Transverse colon (tissue), 4 donors: ENCODE data around the gene KRT5. TPM values are rescaled to one million over a fixed set of nuclear protein-coding genes. Genes with fewer than 3 reads are reported as not detected.

ENCODE experiments used
- DNase-seq: peaks from one replicate; pipeline ENCODE4 v3.0.0-alpha.2; 2019
- H3K27ac ChIP-seq, 4 donors: fragments of 200-600 bp; sonication (generic); 2 replicates each; pipeline ENCODE4 v1.5.1; 2016 to 2018; ENCODE audit warnings: inconsistent platforms in 4 of 4
- H3K27me3 ChIP-seq: fragments of 200-600 bp; sonication (generic); 2 replicates; pipeline ENCODE4 v1.5.1; 2017; ENCODE audit warnings: inconsistent platforms
- H3K36me3 ChIP-seq, 4 donors: fragments of 200-600 bp; sonication (generic); 2 replicates each; pipeline ENCODE4 v1.5.1; 2017 to 2019; ENCODE audit warnings: inconsistent platforms in 4 of 4
- H3K4me1 ChIP-seq, 4 donors: fragments of 200-600 bp; sonication (generic); 2 replicates each; pipeline ENCODE4 v1.5.1; 2017 to 2020; ENCODE audit warnings: inconsistent platforms in 4 of 4
- H3K4me3 ChIP-seq, 4 donors: fragments of 200-600 bp; sonication (generic); 1 replicate in 1 of 4; 2 replicates in 3 of 4; pipeline versions ENCODE4 v1.5.1 to v1.6.1; 2017 to 2019; ENCODE audit warnings: inconsistent platforms in 4 of 4
- H3K9me3 ChIP-seq, 2 donors: fragments of 200-600 bp; sonication (generic); 2 replicates each; pipeline ENCODE4 v1.5.1; 2017 to 2019; ENCODE audit warnings: inconsistent platforms in 2 of 2
- CTCF ChIP-seq, 5 experiments: fragments of 200-600 bp in 3 of 5; fragments of 450-650 bp in 2 of 5; sonication (generic) in 3 of 5; IDR thresholded peaks; 1 replicate in 2 of 5; 2 replicates in 3 of 5; pipeline ENCODE4 v1.5.1; 2016 to 2017; ENCODE audit warnings: antibody characterized with exemption in 5 of 5, inconsistent platforms in 3 of 5, mild to moderate bottlenecking in 2 of 5, moderate library complexity in 1 of 5
- EP300 ChIP-seq: sonication (generic); formaldehyde crosslinking; IDR thresholded peaks from one replicate; pipeline ENCODE4 v1.6.1; 2017; ENCODE audit warnings: antibody characterized with exemption, low read depth
- POLR2A ChIP-seq: fragments of 450-650 bp; IDR thresholded peaks from one replicate; pipeline ENCODE4 v1.6.1; 2016; ENCODE audit warnings: antibody characterized with exemption, mild to moderate bottlenecking, moderate library complexity
- POLR2AphosphoS5 ChIP-seq, 3 donors: sonication (generic); formaldehyde crosslinking; IDR thresholded peaks; one replicate each; pipeline ENCODE4 v1.6.1; 2016; ENCODE audit warnings: antibody characterized with exemption in 3 of 3
- WGBS, 2 donors: methylation state at CpG; one replicate each; pipeline ENCODE4 v1.1.5; 2018; ENCODE audit warnings: low coverage in 1 of 2; 5-methylcytosine and 5-hydroxymethylcytosine counted together
- in situ Hi-C, 4 donors: fragments of 200-750 bp; cut with MboI; loops; one replicate each; pipeline versions ENCODE4 v1.15.0 to v1.15.1; 2017; ENCODE audit warnings: low sequenced_read_pairs in 3 of 4, low pct_ligation_motif_present in 1 of 4, low pct_unique_long_range_greater_than_20kb in 1 of 4
- intact Hi-C: fragments of 100-400 bp; cut with DNase I; formaldehyde crosslinking; loops from one replicate; pipeline ENCODE4 v1.15.1; 2023; ENCODE audit warnings: low total_unique reads
- total RNA-seq, 4 donors: library from RNA; depleted of rRNA; stranded (reverse); fragments of >200 nt; gene quantifications; one replicate each; pipeline ENCODE4 v1.1.0, GENCODE V29; 2016

Gene KRT5
- total RNA-seq = not detected

- in situ Hi-C loops = no loop called here
- Histone ChIP-seq H3K4me3 (no peak within 1 kb of the TSS), H3K27me3 (no peaks in the 10 kb centered on the region), H3K4me1 (no peaks in the 10 kb centered on the region), H3K27ac (no peak within 1 kb of the TSS), H3K36me3 (no peaks in the 10 kb centered on the region), H3K9me3 (no peaks in the 10 kb centered on the region)
- no peak for TF ChIP-seq CTCF (IDR thresholded peaks at IDR 0.05)
- no peak for DNase-seq
- intact Hi-C loops = loop anchor here (10.0 kb wide), 1 partner anchor 145 kb away; no protein-coding TSS in a partner anchor
- 90% methylated on average over 29 of the region's 29 CpGs; no CpG with 5 or more reads in 1 of the 2 donors for WGBS, 2 donors
These were observed at the start of gene KRT5 for GRCh38 chr12:52519826-52520662. Gene KRT5, minus strand, starts transcription at chr12:52520394. Its CDS starts 98 bp downstream, at chr12:52520296.

- in situ Hi-C loops = no loop called here
- TF ChIP-seq POLR2AphosphoS5 (IDR thresholded peaks at IDR 0.05) (no peak), CTCF (IDR thresholded peaks at IDR 0.05) (no peak), EP300 (no peak), POLR2A (no peak)
- intact Hi-C loops = no loop called here
These were observed 47.9 kb upstream of the KRT5 start for GRCh38 chr12:52568111-52568510.

GRCh38 chr12:52566847-52567291 lies 46.7 kb upstream of the KRT5 start:
- H3K9me3 ChIP-seq = no peaks in the 10 kb centered on the region
- no peak for DNase-seq
- no peak overlapping the region for H3K4me3 ChIP-seq
- H3K4me1 ChIP-seq = no peaks in the 10 kb centered on the region
- intact Hi-C loops = no loop called here
- H3K27ac ChIP-seq = no peak overlapping the region
- no peaks in the 10 kb centered on the region for H3K36me3 ChIP-seq
- in situ Hi-C loops = no loop called here
- H3K27me3 ChIP-seq = no peaks in the 10 kb centered on the region
- no peak for TF ChIP-seq POLR2A
- TF ChIP-seq CTCF (IDR thresholded peaks at IDR 0.05) = no peak
- TF ChIP-seq POLR2AphosphoS5 (IDR thresholded peaks at IDR 0.05) = no peak
- TF ChIP-seq EP300 = no peak
- whole genome bisulfite sequencing, 2 donors = 76% methylated on average over 8 of the region's 8 CpGs; no CpG with 5 or more reads in 1 of the 2 donors

More at GRCh38 chr12:52568111-52568510, 47.9 kb upstream of the KRT5 start:
- no peaks in the 10 kb centered on the region for H3K27me3 ChIP-seq
- no peaks in the 10 kb centered on the region for H3K36me3 ChIP-seq
- H3K9me3 ChIP-seq = no peaks in the 10 kb centered on the region
- no peak overlapping the region for H3K4me3 ChIP-seq
- no peaks in the 10 kb centered on the region for H3K4me1 ChIP-seq
- H3K27ac ChIP-seq = no peak overlapping the region
- no peak for DNase-seq
- 67 to 89% methylated on average over 1 to 12 of the region's 12 CpGs for WGBS, 2 donors

- intact Hi-C loops (no loop called here), in situ Hi-C loops (no loop called here)
- no peaks in the 10 kb centered on the region for H3K36me3 ChIP-seq
- H3K4me1 ChIP-seq = no peaks in the 10 kb centered on the region
- no peak for TF ChIP-seq EP300
- H3K4me3 ChIP-seq = no peak overlapping the region
- DNase-seq = no peak
- WGBS, 2 donors = 44% methylated on average over 1 of the region's 1 CpG; no CpG with 5 or more reads in 1 of the 2 donors
- no peaks in the 10 kb centered on the region for H3K27me3 ChIP-seq
- H3K9me3 ChIP-seq = no peaks in the 10 kb centered on the region
- no peak overlapping the region for H3K27ac ChIP-seq
These were observed 44.4 kb upstream of the KRT5 start for GRCh38 chr12:52564582-52564981.
